ENCODE data around the gene LEPROT. TPM values are rescaled to one million over a fixed set of nuclear protein-coding genes. Genes with fewer than 3 reads are reported as not detected.

Gene LEPROT
- polyA plus RNA-seq, 1 donor from 2014 or later, result 39.2 TPM

DNA sequence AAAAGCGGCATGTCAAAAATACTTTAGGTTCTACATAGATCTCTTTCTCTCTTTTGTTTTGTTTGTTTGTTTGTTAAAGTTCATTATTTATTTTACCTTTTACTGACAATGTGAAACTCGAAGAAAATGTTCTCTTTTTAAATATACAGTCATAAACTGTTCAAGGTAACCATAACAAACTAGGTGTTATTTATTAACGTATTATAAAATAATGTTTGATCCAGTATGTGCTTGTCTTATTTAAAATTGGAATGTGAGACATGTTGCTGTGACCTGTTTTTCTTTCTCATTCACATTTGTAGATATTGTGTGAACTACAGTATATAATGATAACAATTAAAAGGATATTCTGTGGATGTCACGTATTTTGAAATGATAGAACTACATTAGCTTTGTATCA, 5.9 kb upstream of the LEPROT start:
- Histone ChIP-seq H3K79me2 (replicated peaks; ENCODE audit: insufficient read depth, low read length) (no peaks in the 10 kb centered on the region), H3K27me3 (ENCODE audit: insufficient read depth, low read depth, low read length) (no peaks in the 10 kb centered on the region), H3K4me3 (ENCODE audit: low read length) (no peak overlapping the region), H3K4me2 (ENCODE audit: low read length) (no peak overlapping the region), H3K27ac (ENCODE audit: low read length) (no peak overlapping the region), H3K9me3 (ENCODE audit: low read length) (no peaks in the 10 kb centered on the region), H2AFZ (ENCODE audit: low read depth, low read length) (no peak overlapping the region), H3K9ac (ENCODE audit: low read length) (no peak overlapping the region), H3K9me2 (ENCODE audit: insufficient read depth, low read length) (no peaks in the 10 kb centered on the region), H4K20me1 (ENCODE audit: insufficient read depth) (no peaks in the 10 kb centered on the region), H3F3A (ENCODE audit: insufficient read depth, low read length, poor library complexity, severe bottlenecking) (no peaks in the 10 kb centered on the region), H3K36me3 (ENCODE audit: insufficient read depth, low read length) (no peaks in the 10 kb centered on the region)
- TF ChIP-seq EZH2 (IDR thresholded peaks at IDR 0.05; ENCODE audit: borderline replicate concordance, insufficient read depth, low read length, poor library complexity, severe bottlenecking) (no peak), MXI1 (conservative IDR thresholded peaks at IDR 0.05; ENCODE audit: poor library complexity, severe bottlenecking) (no peak), EP300 (conservative IDR thresholded peaks at IDR 0.05; ENCODE audit: poor library complexity, severe bottlenecking) (no peak), RAD21 (conservative IDR thresholded peaks at IDR 0.05) (no peak), SMC3 (conservative IDR thresholded peaks at IDR 0.05; ENCODE audit: poor library complexity) (no peak), POLR2AphosphoS5 (IDR thresholded peaks at IDR 0.05) (no peak), TAF1 (IDR thresholded peaks at IDR 0.05; ENCODE audit: low read depth) (no peak)
- TF ChIP-seq, protein P1, sequence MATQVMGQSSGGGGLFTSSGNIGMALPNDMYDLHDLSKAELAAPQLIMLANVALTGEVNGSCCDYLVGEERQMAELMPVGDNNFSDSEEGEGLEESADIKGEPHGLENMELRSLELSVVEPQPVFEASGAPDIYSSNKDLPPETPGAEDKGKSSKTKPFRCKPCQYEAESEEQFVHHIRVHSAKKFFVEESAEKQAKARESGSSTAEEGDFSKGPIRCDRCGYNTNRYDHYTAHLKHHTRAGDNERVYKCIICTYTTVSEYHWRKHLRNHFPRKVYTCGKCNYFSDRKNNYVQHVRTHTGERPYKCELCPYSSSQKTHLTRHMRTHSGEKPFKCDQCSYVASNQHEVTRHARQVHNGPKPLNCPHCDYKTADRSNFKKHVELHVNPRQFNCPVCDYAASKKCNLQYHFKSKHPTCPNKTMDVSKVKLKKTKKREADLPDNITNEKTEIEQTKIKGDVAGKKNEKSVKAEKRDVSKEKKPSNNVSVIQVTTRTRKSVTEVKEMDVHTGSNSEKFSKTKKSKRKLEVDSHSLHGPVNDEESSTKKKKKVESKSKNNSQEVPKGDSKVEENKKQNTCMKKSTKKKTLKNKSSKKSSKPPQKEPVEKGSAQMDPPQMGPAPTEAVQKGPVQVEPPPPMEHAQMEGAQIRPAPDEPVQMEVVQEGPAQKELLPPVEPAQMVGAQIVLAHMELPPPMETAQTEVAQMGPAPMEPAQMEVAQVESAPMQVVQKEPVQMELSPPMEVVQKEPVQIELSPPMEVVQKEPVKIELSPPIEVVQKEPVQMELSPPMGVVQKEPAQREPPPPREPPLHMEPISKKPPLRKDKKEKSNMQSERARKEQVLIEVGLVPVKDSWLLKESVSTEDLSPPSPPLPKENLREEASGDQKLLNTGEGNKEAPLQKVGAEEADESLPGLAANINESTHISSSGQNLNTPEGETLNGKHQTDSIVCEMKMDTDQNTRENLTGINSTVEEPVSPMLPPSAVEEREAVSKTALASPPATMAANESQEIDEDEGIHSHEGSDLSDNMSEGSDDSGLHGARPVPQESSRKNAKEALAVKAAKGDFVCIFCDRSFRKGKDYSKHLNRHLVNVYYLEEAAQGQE (IDR thresholded peaks at IDR 0.05; ENCODE audit: borderline replicate concordance), result no peak
- TF ChIP-seq, protein P2, sequence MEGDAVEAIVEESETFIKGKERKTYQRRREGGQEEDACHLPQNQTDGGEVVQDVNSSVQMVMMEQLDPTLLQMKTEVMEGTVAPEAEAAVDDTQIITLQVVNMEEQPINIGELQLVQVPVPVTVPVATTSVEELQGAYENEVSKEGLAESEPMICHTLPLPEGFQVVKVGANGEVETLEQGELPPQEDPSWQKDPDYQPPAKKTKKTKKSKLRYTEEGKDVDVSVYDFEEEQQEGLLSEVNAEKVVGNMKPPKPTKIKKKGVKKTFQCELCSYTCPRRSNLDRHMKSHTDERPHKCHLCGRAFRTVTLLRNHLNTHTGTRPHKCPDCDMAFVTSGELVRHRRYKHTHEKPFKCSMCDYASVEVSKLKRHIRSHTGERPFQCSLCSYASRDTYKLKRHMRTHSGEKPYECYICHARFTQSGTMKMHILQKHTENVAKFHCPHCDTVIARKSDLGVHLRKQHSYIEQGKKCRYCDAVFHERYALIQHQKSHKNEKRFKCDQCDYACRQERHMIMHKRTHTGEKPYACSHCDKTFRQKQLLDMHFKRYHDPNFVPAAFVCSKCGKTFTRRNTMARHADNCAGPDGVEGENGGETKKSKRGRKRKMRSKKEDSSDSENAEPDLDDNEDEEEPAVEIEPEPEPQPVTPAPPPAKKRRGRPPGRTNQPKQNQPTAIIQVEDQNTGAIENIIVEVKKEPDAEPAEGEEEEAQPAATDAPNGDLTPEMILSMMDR (IDR thresholded peaks at IDR 0.05; ENCODE audit: poor library complexity, severe bottlenecking), result no peak

DNA sequence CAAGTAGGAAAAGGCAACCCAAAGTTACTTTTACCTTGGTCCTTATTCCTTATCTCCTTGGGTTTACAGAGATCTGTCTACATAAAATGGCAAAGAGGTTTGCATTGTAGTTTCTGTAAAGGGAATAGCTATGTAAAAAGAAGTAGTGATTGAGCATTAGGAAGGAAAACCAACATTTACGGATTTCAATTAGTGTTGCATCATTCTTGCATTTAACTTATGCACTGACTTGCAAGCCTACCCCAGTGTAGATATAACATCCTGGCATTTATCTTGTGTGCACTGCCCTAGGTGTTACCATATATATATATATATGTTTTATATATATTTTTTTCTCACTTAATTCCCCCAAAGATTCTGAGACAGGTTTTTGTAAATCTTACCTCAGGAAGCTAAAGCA, 3.7 kb upstream of the LEPROT start:
- Histone ChIP-seq H3K27me3 (ENCODE audit: insufficient read depth, low read depth, low read length) (no peaks in the 10 kb centered on the region), H3K36me3 (ENCODE audit: insufficient read depth, low read length) (no peaks in the 10 kb centered on the region)
- TF ChIP-seq TAF1 (IDR thresholded peaks at IDR 0.05; ENCODE audit: low read depth) (no peak), EZH2 (IDR thresholded peaks at IDR 0.05; ENCODE audit: borderline replicate concordance, insufficient read depth, low read length, poor library complexity, severe bottlenecking) (no peak), RAD21 (conservative IDR thresholded peaks at IDR 0.05) (no peak), SMC3 (conservative IDR thresholded peaks at IDR 0.05; ENCODE audit: poor library complexity) (no peak), EP300 (conservative IDR thresholded peaks at IDR 0.05; ENCODE audit: poor library complexity, severe bottlenecking) (no peak), POLR2AphosphoS5 (IDR thresholded peaks at IDR 0.05) (no peak), MXI1 (conservative IDR thresholded peaks at IDR 0.05; ENCODE audit: poor library complexity, severe bottlenecking) (no peak)
- TF ChIP-seq, protein P2 (IDR thresholded peaks at IDR 0.05; ENCODE audit: poor library complexity, severe bottlenecking), result no peak
- TF ChIP-seq, protein P1 (IDR thresholded peaks at IDR 0.05; ENCODE audit: borderline replicate concordance), result no peak

More for the DNA sequence above, 3.7 kb upstream of the LEPROT start:
- Histone ChIP-seq H3F3A (ENCODE audit: insufficient read depth, low read length, poor library complexity, severe bottlenecking) (no peaks in the 10 kb centered on the region), H3K27ac (ENCODE audit: low read length) (no peak overlapping the region), H4K20me1 (ENCODE audit: insufficient read depth) (no peaks in the 10 kb centered on the region), H3K79me2 (replicated peaks; ENCODE audit: insufficient read depth, low read length) (no peaks in the 10 kb centered on the region), H2AFZ (ENCODE audit: low read depth, low read length) (no peak overlapping the region), H3K9me3 (ENCODE audit: low read length) (no peaks in the 10 kb centered on the region), H3K9me2 (ENCODE audit: insufficient read depth, low read length) (no peaks in the 10 kb centered on the region), H3K4me3 (ENCODE audit: low read length) (no peak overlapping the region), H3K4me2 (ENCODE audit: low read length) (no peak overlapping the region), H3K9ac (ENCODE audit: low read length) (no peak overlapping the region)

Measured in neural cell (in vitro differentiated cells).